Measurements from ENCODE around the gene DHRS3. TPM values are rescaled to one million over a fixed set of nuclear protein-coding genes. Genes with fewer than 3 reads are reported as not detected.

DHRS3 gene
- total RNA-seq, 2 experiments from 2014 or later, result 45.5 to 45.7 TPM

DNA sequence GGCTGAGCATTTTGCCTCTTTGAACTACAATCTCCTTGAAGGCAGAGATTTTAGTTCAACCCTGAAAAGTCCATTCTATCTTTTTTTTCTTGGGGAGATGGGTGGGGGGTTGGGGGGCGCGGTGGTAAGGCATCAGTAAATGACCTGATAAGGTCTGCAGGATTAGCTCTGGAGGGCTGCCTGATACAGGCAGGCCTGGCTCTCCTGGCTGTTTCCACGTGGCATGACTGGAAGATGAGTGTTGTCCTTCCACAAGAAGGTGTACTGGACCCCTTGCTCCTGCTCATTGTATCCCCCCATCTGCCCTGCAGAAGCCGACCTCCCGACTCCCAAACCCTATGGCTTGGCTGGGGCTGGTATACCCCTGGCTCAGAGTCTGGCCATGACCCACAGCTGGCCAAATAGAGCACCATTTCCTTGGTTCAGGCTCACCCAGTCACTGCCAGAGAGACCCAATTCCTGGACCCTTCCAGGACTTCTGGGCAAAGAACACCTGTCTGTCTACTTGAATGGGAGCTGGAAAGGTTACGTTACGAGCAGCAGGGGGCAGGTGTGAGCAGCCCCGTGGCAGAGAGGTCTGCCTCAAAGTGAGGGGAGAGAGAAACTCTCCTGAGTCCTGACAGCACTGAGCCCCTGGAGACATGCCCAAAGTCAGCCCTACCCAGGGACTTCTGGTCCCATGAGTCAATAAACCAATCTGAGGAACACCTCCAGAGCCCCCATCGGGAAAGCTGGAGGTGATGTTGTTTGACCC is 17.0 kb downstream of the DHRS3 start:
- Mint-ChIP-seq H3K9me3 (no peaks in the 10 kb centered on the region), H3K27me3 (ENCODE audit: low read depth) (no peaks in the 10 kb centered on the region), H3K36me3 (ENCODE audit: low read depth) (peaks cover 11% of the 10 kb centered on the region), H3K27ac (no peak overlapping the region), H3K4me3 (no peak overlapping the region), H3K4me1 (ENCODE audit: low read depth) (peaks cover 67% of the 10 kb centered on the region)
- intact Hi-C loops (cut with micrococcal nuclease), result loop anchor here (1.0 to 5.0 kb wide), 2 partner anchors 18 to 194 kb away; no protein-coding TSS in a partner anchor
- DNase-seq, result peak; percentile 63
- CTCF ChIA-PET, result interaction anchor here (0.6 to 2.1 kb wide), 12 partner anchors 9 to 273 kb away, joined by 3 to 8 read pairs (median 3); partner anchors contain the start of gene DHRS3

DNA sequence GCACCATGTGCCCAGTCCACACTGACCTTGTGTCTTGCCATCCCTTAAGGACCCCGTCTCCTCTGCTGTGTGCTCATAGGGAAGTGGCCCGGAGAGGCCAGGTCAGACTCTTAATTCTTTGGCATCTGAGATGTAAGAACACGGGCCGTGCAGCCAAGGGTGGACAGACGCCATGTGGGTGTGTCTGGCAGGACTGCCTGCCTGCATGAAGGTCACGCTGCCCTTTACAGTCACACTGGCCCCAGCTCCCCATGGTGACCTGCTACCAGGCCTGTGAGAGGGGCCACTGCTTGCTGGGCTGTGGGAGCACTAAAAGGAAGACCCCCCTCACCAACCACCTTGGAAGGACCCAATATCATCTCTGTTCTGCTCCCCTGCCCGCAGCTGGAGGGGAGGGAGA is 17.7 kb downstream of the DHRS3 start:
- Mint-ChIP-seq H3K36me3 (ENCODE audit: low read depth) (peaks cover 9% of the 10 kb centered on the region), H3K27me3 (ENCODE audit: low read depth) (no peaks in the 10 kb centered on the region), H3K27ac (no peak overlapping the region), H3K9me3 (no peaks in the 10 kb centered on the region), H3K4me1 (ENCODE audit: low read depth) (peaks cover 62% of the 10 kb centered on the region), H3K4me3 (no peak overlapping the region)
- CTCF ChIA-PET, result interaction anchor here (0.9 to 2.1 kb wide), 3 partner anchors 18 to 184 kb away, joined by 3 to 8 read pairs (median 3); partner anchors contain the start of gene DHRS3
- no peak for DNase-seq
- intact Hi-C loops (cut with micrococcal nuclease), result loop anchor here (5.0 kb wide), 1 partner anchor 193 kb away; no protein-coding TSS in a partner anchor

DNA sequence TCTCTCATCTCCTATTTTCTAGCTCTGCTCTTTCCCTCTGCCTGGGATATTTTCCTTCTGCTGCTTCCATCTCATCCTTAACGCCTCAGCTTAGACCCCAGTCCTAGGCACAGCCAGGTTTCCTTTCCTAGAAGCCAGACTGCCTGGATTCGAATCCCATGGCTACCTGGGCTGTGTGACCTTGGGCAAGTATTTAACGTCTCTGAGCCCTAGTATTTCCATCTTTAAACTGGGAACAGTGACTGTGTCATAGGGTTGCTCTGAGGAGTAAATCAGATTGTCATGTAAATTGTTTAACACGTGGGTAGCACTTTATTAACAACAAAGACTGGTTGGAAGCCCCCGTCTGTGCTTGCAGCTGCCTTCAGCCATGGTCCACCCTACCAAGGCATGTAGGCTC is 18.4 kb downstream of the DHRS3 start:
- H3K27ac Mint-ChIP-seq, result peak overlapping the region; percentile 46

DNA sequence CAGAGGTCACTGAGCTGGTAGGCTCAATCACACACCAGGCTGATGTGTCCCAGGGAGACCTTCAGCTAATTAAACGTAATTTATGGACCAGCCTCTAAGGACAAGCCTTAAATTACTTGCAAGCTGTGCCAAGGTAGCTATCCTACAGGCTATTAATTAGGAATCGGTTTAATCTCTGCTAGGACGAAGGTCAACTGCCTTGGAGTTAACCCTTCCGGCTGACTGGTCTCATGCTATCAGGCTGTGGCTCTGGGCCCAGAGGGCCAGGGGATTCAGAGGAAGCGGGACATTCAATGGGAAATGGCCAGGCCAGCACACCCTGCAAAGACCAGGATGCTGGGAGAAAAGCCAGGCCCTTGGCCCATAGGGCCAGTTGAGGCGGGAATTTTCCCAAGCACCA is 19.0 kb downstream of the DHRS3 start:
- peaks cover 5% of the 10 kb centered on the region for H3K36me3 Mint-ChIP-seq (ENCODE audit: low read depth)
- no peak overlapping the region for H3K4me3 Mint-ChIP-seq

More for the DNA sequence above, 18.4 kb downstream of the DHRS3 start:
- intact Hi-C loops (cut with micrococcal nuclease), result loop anchor here (5.0 kb wide), 1 partner anchor 192 kb away; no protein-coding TSS in a partner anchor
- H3K36me3 Mint-ChIP-seq (ENCODE audit: low read depth), result peaks cover 10% of the 10 kb centered on the region
- no peaks in the 10 kb centered on the region for H3K27me3 Mint-ChIP-seq (ENCODE audit: low read depth)
- CTCF ChIA-PET, result interaction anchor here (2.2 kb wide), 1 partner anchor 18 kb away, joined by 10 read pairs; the partner anchor contains the start of gene DHRS3
- peaks cover 62% of the 10 kb centered on the region for H3K4me1 Mint-ChIP-seq (ENCODE audit: low read depth)
- no peak for DNase-seq
- H3K9me3 Mint-ChIP-seq, result no peaks in the 10 kb centered on the region
- H3K4me3 Mint-ChIP-seq, result no peak overlapping the region

DNA sequence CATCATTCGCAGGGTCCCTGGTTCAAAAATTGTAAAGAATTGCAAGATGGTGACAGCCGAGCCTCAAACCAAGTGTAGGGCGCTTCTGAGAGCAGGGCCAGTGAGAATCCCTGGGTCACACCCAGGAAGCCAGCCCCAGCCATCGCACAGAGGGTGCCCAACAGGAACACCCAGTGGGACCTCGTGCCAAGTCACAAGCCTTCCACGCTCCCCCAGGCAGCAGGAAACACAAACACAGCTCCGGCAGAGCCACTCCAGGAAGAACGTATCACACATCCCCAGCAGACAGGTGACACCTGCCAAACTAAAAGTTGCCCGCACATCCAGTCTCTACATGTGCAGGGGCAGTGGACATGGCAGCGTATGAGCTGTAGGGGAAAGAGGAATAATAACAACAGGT is 20.2 kb downstream of the DHRS3 start:
- no peak overlapping the region for H3K4me3 Mint-ChIP-seq
- peaks cover 2% of the 10 kb centered on the region for H3K36me3 Mint-ChIP-seq (ENCODE audit: low read depth)
- H3K27me3 Mint-ChIP-seq (ENCODE audit: low read depth), result no peaks in the 10 kb centered on the region
- DNase-seq, result no peak
- H3K4me1 Mint-ChIP-seq (ENCODE audit: low read depth), result peaks cover 51% of the 10 kb centered on the region
- no peaks in the 10 kb centered on the region for H3K9me3 Mint-ChIP-seq
- CTCF ChIA-PET, result interaction anchor here (0.9 to 2.2 kb wide), 5 partner anchors 12 to 297 kb away, joined by 3 to 10 read pairs (median 3); partner anchors contain the start of gene DHRS3
- H3K27ac Mint-ChIP-seq, result no peak overlapping the region
- intact Hi-C loops (cut with micrococcal nuclease), result no loop called here

More for the DNA sequence above, 19.0 kb downstream of the DHRS3 start:
- intact Hi-C loops (cut with micrococcal nuclease), result no loop called here
- H3K27ac Mint-ChIP-seq, result no peak overlapping the region
- peaks cover 62% of the 10 kb centered on the region for H3K4me1 Mint-ChIP-seq (ENCODE audit: low read depth)
- H3K27me3 Mint-ChIP-seq (ENCODE audit: low read depth), result no peaks in the 10 kb centered on the region
- no peak for DNase-seq
- CTCF ChIA-PET, result interaction anchor here (0.6 to 2.2 kb wide), 6 partner anchors 19 to 298 kb away, joined by 3 to 10 read pairs (median 4); partner anchors contain the start of gene DHRS3
- no peaks in the 10 kb centered on the region for H3K9me3 Mint-ChIP-seq

DNA sequence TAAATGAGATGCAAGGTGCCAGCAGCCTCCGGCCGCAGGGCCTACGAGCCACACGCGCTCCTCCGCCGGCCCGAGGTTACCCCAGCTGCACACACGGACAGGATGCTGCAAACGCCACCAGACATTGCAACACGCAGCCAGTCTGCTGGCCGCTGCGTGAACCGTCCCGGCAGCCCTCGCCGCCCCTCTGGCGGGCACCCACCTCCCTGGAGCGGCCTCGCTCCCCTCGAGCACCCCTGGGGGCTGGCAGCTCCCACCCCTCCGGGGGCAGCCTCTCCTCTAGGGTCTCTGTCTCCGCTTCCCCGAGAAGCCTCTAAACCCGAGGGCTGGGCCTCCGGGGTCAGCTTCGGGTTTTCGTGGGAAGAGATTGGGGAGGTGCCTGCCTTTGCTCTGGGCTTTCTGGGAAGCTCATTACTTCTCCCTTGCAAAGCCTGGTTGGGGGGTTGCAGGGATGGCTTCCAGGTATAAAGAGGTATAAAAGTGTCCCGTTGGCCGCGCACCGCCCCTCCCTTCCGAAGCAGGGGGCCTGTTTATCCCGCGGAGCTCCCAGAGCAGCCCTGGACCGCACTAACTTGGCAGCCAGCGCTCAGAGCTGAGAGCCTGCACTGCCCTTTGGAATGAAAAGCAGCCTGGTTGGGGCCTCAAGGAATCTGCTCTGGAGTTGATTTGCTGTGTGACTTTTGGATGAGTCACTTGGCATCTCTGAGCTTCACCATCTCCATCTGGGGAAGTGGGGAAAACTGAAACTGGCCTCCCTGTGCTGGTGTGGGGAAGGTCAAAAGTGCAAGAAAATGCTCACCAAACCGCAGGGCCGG is 21.8 kb downstream of the DHRS3 start:
- peak overlapping the region; percentile 41 for H3K4me3 Mint-ChIP-seq
- DNase-seq, result no peak
- no peak overlapping the region for H3K27ac Mint-ChIP-seq
- intact Hi-C loops (cut with micrococcal nuclease), result no loop called here
- peaks cover 2% of the 10 kb centered on the region for H3K36me3 Mint-ChIP-seq (ENCODE audit: low read depth)
- H3K9me3 Mint-ChIP-seq, result no peaks in the 10 kb centered on the region
- CTCF ChIA-PET, result interaction anchor here (1.2 to 1.4 kb wide), 2 partner anchors 21 to 23 kb away, joined by 3 to 5 read pairs; no protein-coding TSS in a partner anchor
- H3K27me3 Mint-ChIP-seq (ENCODE audit: low read depth), result no peaks in the 10 kb centered on the region
- H3K4me1 Mint-ChIP-seq (ENCODE audit: low read depth), result peaks cover 37% of the 10 kb centered on the region

DNA sequence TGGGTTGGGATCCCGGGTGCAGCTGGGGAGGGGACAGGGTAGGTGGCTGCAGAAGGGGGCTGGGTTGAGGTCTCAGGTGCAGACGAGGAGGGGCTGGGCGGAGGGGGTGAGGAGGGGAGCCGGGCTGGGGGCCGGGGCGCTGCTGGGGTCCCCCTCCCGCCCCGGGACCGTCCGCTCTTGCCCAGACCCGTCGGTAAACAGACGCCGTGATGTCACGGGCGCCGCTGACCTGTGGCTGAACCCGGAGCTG is 22.3 kb downstream of the DHRS3 start:
- Mint-ChIP-seq H3K27me3 (ENCODE audit: low read depth) (no peaks in the 10 kb centered on the region), H3K4me1 (ENCODE audit: low read depth) (peaks cover 35% of the 10 kb centered on the region), H3K9me3 (no peaks in the 10 kb centered on the region), H3K36me3 (ENCODE audit: low read depth) (peaks cover 4% of the 10 kb centered on the region), H3K27ac (no peak overlapping the region), H3K4me3 (peak overlapping the region; percentile 41)
- CTCF ChIA-PET, result interaction anchor here (1.2 to 1.4 kb wide), 2 partner anchors 21 to 23 kb away, joined by 3 to 5 read pairs; no protein-coding TSS in a partner anchor
- intact Hi-C loops (cut with micrococcal nuclease), result no loop called here
- DNase-seq, result no peak

DNA sequence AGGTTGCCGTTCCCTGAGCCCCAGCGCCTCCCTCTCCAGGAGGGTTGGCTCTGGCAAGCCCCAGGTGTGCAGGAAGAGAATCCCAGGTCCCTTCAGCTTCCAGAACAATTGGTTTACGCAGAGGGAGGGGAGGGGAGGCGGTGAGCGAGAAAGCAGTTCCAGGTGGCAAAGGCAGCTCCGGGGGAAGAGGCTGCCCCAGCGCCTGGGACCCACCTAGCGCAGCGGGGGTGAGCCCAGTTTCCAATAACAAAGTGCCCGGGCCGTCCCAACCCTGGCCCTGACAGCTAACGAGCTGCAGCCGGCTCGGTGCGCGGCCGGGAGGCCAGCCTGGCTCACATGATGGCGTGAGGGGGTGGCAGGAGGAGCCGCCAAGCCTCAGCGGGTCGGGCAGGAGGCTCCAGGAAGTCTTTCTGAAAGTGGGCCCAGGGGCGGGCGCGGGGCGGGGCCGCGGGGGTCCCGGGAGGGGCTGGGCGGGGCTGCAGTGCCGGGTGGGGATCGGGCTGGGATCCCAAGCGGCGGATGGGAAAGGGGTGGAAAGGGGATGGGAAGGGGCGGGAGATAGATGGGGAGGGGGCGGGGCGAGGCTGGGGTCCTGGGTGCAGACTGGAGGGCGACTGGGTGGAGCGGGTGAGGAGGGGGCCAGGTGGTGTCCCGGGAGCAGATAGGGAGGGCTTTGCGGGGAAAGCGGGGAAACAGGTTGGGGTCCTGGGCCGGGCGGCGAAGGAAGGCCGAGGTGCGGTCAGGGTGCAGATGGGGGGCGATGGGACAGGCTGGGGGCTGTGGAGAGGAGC is 22.8 kb downstream of the DHRS3 start:
- CTCF ChIA-PET, result interaction anchor here (0.6 to 1.4 kb wide), 2 partner anchors 24 to 173 kb away, joined by 3 to 5 read pairs; no protein-coding TSS in a partner anchor
- no peak overlapping the region for H3K27ac Mint-ChIP-seq
- peak overlapping the region; percentile 67 for H3K4me3 Mint-ChIP-seq
- H3K4me1 Mint-ChIP-seq (ENCODE audit: low read depth), result peaks cover 35% of the 10 kb centered on the region
- no peaks in the 10 kb centered on the region for H3K9me3 Mint-ChIP-seq
- no peaks in the 10 kb centered on the region for H3K27me3 Mint-ChIP-seq (ENCODE audit: low read depth)
- DNase-seq, result peak; percentile 51
- intact Hi-C loops (cut with micrococcal nuclease), result no loop called here
- H3K36me3 Mint-ChIP-seq (ENCODE audit: low read depth), result peaks cover 4% of the 10 kb centered on the region

DNA sequence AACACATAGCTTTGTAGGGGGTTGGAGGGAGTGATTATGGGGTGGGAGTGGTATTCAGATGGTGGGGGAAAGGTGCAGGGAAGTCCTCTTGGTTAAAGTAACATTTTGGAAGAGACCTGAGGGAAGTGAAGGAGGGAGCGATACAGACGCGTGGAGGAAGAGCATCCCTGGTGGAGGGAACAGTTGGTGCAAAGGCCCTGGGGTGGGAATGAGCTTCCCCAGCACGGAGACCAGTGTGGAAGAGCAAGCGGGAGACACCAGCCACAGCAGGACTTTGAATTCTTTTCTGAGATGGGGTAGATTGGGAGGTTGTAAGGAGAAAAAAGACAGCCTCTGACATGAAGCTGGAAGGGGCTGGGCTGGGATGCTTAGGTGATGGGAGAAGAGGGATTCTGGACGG is 23.5 kb downstream of the DHRS3 start:
- Mint-ChIP-seq H3K27ac (no peak overlapping the region), H3K9me3 (no peaks in the 10 kb centered on the region), H3K36me3 (ENCODE audit: low read depth) (peaks cover 4% of the 10 kb centered on the region), H3K27me3 (ENCODE audit: low read depth) (no peaks in the 10 kb centered on the region), H3K4me3 (peak overlapping the region; percentile 67), H3K4me1 (ENCODE audit: low read depth) (peaks cover 35% of the 10 kb centered on the region)
- no peak for DNase-seq
- intact Hi-C loops (cut with micrococcal nuclease), result no loop called here
- CTCF ChIA-PET, result interaction anchor here (0.6 kb wide), 1 partner anchor 172 kb away, joined by 3 read pairs; no protein-coding TSS in a partner anchor

DNA sequence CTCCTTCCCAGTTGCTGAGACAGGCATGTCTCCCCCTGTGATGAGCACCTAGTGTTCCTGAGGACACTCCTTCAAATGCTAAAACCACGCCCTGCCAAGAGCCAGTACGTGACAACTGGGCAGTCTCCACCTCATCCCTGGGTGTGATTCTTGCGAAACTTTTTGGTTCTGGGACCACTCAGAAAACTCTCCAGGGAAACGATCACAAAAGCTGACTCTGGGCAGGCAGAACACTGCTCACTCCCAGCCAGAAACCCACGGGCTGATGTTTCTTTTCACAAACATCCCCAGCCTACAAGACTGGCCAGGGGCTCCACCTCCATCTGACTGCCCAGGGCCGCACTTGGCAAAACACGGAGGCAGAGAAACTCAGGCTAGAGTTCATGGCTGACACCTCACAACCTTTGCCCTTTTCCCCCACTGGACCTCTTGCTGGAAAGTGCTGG is 24.4 kb downstream of the DHRS3 start:
- Mint-ChIP-seq H3K27me3 (ENCODE audit: low read depth) (no peaks in the 10 kb centered on the region), H3K9me3 (no peaks in the 10 kb centered on the region), H3K36me3 (ENCODE audit: low read depth) (peaks cover 4% of the 10 kb centered on the region), H3K27ac (no peak overlapping the region), H3K4me1 (ENCODE audit: low read depth) (peaks cover 35% of the 10 kb centered on the region), H3K4me3 (no peak overlapping the region)
- intact Hi-C loops (cut with micrococcal nuclease), result no loop called here
- no peak for DNase-seq
- CTCF ChIA-PET, result no interaction called here

DNA sequence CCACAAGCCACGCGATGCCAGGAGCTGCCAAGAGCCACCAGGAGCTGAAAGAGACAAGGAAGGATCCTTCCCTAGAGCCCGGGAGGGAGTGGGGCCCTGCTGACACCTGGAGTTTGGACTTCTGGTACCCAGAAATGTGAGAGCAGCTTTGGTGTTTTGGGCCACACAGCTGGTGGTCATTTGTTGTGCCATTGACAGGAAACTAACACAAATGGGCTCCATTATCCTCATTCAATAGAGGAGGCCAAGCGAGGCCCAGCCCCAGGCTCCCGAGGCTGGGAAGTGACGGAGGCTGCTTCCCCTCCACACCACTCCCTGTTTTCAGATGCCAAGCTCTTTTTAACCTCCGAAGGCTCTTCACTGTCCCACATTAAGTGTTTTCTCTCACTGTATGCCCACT is 25.5 kb downstream of the DHRS3 start:
- peaks cover 10% of the 10 kb centered on the region for H3K36me3 Mint-ChIP-seq (ENCODE audit: low read depth)
- CTCF ChIA-PET, result interaction anchor here (0.6 to 1.6 kb wide), 2 partner anchors 9 to 56 kb away, joined by 3 read pairs; no protein-coding TSS in a partner anchor
- no peaks in the 10 kb centered on the region for H3K27me3 Mint-ChIP-seq (ENCODE audit: low read depth)
- no peak overlapping the region for H3K4me3 Mint-ChIP-seq
- intact Hi-C loops (cut with micrococcal nuclease), result no loop called here
- H3K27ac Mint-ChIP-seq, result no peak overlapping the region
- H3K4me1 Mint-ChIP-seq (ENCODE audit: low read depth), result peaks cover 37% of the 10 kb centered on the region
- DNase-seq, result no peak
- no peaks in the 10 kb centered on the region for H3K9me3 Mint-ChIP-seq
